IPS DF 4.7 (cell line): ENCODE results near the gene SLITRK2.

Experiments
- DNase-seq: peaks from one replicate; pipeline ENCODE4 v3.0.0-alpha.2; 2013; ENCODE audit warnings: low spot score; ENCODE audit errors: extremely low read depth

Gene SLITRK2

DNA sequence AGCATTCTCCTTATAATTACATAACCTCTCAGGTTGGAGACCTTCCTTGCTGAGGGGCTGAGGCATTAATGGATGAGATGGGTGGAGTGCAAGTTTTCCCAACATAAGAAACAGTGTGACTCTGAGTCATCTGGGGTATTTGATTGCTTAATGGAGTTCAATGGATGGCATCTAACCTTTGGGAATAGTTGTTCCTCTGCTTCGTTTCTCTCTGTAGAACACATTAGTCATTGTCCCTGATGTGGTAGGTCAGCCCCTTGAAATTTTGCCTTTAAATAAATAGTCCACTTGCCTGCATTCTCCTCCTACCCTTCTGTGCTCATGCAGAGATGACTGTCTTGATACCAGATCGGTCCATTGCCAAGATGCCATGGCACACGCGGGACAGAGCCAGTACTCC, 38.6 kb downstream of the SLITRK2 start:
- no peak for DNase-seq

DNA sequence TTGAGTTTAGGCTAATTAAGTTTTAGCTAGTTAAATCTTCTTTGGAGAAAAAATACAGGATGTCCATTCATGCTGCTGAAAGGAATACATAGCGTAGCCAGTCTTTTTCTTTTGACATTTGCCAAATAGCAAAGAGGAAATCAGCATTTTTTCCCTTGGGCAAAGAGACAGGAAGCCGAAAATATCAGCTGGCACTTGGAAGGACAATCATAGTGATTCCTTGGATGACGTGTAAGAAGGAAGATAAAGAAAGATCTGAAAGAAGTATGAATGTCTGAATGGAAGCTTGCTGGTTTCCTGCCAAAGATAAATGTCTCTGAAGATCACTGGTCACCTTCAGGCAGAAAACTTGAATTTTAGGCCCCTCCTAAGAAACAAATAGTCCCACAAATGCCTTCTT, 44.2 kb downstream of the SLITRK2 start:
- DNase-seq: no peak

DNA sequence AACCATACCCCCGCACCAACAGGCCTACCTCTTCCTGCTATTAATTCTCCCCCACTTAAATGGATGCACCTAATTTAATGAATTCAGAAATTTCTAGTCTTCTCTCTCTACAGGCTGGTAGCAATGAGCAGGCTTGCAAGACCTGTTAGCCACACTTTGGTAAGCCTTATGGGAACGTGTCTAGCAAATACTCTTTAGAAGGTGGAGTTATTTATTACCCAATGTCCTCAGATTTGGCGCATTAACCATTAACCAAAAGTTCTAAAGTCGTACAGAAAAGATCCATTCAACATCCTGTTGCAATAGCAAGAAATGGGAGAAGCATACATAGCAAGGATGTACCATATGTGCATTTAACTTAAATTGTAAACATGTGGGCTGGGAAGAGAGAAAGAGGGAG, 47.5 kb downstream of the SLITRK2 start:
- no peak for DNase-seq
